NCI-H748 treated with DMSO at 0.1 percent for 48 hours (cell line): Measurements from ENCODE around the gene DYNLT4.
"Not testable (repeated sequence)": the region's sequence is repeated elsewhere in the genome, so short reads cannot be mapped to it uniquely, and the experiment has no call there.

Source experiments
- DNase-seq: peaks from one replicate; lab custom pipeline; 2025; lab: John Stamatoyannopoulos, UW

Gene DYNLT4

GRCh38 chr1:44788120-44788860 lies 18.9 kb downstream of the DYNLT4 start, which contains the start of gene BEST4:
TSS of gene BEST4 (minus strand) at chr1:44788170. CDS start at chr1:44787705, 465 bp downstream.
- no peak for DNase-seq

GRCh38 chr1:44787506-44787905 lies 19.6 kb downstream of the DYNLT4 start:
- no peak for DNase-seq

- DNase-seq = no peak
Observed at GRCh38 chr1:44786841-44787426, 20.2 kb downstream of the DYNLT4 start.

DNA sequence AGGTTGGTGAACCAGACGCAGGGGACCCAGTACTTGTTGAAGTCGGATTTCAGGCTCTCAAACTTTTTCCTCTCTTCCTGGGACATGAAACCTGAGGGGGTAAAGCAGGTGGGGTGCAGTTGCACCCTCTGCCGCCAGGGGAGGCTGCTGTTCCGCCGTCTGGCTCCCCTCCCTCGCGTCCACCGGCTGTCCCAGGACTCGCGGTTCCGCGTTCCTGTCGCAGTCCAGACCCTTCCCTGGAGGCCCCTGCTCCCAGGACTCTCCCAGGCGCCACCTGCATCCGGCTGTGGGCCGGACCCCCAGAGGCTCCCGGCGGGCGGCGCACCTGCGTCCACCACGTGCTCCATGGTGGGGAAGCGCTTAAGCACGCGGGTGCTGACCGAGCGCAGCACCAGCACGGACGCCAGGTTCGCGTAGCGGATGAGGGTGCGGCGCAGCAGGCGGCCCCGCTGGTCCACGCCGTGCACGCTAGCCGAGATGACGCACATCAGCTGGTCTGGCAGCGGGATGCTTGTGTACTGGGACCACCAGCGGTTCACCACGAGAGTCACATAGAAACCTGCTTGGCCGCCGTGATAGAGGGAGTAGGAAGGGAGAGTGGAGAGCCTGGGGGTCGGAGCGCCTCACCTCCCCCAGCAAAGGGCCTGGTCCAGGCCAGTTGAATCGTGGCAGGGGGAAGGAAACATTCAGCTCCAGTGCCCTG lies 20.9 kb downstream of the DYNLT4 start:
- DNase-seq = no peak

DNA sequence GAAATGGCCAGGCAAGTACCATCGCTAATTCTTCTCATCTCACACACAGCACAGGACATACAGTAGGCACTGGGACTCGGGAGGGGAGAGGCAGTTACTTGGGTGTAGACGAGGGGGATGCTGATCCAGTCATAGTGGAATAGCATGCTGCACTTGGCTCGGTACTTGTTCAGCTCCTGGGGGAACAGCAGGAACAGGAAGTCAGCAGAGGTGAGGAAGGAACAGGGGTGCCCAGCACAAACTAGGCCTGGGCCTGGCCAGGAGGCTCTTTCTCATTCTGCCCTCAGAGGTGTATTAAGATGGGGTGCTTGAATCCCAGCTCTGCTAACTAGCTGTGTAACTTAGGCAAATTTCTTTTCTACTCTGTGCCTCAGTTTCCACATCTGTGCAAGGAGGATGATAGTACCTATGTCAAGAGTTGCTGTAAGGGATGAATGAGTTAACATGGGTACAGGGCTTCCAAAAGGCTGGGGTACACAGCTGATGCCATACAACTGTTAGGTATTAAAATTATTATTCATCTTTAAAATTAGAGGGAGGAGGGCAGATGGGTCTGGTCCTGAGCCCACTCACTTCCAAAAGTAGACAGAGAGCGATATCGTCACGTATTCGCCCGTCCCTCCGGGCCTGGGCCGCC lies 21.5 kb downstream of the DYNLT4 start:
- no peak for DNase-seq

DNA sequence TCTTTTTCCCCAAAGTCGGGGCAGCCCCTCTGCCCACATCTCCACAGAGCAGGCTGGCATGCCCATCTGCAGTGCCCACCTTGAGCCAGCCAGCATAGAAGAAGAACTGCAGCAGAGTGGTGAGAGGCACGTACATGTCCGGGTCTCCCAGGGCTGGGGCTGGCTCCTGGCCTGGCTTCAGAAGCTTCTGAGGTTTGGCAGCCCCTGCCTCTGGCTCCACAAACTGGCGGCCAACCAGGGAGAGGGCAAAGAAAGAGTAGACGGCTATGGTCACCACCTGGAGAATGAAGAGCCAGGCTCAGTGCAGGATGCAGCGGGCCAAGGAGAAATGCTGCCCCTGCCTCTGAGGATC lies 22.1 kb downstream of the DYNLT4 start:
- no peak for DNase-seq

DNA sequence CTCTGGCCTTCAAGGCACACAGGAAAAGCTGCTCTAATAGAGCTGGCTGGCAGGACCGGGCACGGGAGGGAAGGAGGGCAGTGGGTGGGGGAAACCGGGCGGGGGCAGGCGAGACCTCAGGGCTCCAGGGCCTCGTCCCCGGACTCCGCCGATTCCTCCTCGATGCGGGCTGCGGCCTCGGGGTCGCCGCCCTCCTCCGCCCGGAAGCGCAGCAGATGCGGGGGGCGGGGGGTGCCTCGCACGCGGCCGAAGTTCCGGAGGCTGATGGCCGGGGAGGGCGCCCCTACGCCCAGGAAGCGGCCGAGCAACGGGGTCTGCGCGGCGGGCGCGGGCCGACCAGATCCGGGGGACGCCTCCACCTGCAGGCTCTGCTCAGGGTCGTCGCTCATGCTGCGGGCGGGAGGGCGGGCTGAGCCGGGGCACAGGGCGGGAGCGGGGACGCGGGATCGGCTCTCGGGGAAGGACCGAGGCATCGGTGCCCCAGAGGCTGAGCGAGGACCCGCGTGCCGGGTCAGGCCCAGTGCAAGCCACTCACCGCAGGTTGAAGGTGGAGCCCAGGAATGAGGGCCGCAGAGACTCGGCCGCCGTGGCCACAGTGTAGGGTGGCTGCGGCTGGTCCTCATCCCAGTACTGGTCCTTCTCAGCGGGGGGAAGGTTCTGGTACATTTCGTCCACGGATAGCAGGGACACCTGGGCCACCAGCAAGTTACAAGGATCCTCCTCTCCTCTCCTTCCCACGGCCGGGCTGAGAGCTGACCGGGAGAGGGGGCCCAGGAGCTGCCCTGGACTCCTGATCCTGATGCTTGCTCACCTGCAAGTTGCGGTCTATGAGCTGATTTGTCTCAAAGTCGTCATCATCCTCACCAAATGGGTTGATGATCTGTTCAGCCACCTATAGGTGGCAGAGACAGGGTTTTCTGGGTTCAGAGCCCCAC lies 22.8 kb downstream of the DYNLT4 start:
- DNase-seq = no peak

DNA sequence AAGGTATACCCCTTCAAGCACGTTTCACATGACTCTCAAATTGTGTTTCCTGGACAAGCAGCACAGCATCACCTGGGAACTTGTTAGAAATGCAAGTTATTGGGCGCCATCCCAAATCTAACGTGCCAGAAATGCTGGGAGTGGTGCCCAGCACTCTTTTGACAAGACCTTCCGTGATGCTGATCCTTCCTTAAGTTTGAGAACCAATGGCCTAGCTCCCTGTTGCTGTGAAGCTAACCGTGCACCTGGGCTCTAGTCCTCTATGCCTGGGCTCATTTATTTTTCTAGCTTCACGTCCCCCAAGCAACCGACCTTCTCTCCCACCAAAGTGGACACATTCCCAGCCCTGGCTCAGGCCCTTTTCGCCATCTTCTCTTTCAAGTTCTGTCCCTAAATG lies 23.5 kb downstream of the DYNLT4 start:
- no peak for DNase-seq

- no peak for DNase-seq
Observed at GRCh38 chr1:44780583-44781121, 26.5 kb downstream of the DYNLT4 start.

DNA sequence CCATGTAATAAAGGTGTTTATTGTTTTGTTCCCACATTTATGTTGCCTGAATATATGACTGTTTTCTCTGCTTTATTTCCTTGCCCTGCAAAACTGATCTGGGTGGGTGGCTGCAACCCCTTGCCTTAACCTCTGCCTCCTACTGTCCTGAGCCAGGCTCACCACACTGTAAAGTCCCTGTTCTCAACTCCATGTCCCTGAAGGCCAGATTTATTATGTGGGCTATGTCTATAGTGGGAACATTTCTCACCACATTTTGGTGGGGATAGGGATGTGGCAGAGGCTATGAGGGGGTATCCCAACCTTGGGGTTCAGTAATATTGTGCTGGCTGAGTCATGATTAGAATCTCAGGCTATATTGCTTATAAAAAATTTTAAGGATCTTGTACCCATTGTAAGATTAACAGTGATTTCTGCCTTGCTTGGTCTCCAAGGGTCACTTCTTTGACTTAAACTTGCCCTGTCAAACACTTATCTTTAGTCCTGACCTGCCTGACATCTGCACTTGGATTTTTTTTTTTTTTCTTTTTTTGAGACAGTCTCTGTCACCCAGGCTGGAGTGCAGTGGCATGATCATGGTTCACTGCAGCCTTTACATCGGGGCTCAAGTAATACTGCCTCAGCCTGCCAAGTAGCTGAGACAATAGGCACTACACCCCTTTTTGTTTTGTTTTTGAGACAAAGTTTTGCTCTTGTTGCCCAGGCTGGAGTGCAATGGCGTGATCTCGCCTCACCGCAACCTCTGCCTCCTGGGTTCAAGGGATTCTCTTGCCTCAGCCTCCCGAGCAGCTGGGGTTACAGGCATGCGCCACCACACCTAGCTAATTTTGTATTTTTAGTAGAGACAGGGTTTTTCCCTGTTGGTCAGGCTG lies 28.2 kb downstream of the DYNLT4 start:
- no peak for DNase-seq

- no peak for DNase-seq
Observed at GRCh38 chr1:44777969-44778635, 29.0 kb downstream of the DYNLT4 start.

DNA sequence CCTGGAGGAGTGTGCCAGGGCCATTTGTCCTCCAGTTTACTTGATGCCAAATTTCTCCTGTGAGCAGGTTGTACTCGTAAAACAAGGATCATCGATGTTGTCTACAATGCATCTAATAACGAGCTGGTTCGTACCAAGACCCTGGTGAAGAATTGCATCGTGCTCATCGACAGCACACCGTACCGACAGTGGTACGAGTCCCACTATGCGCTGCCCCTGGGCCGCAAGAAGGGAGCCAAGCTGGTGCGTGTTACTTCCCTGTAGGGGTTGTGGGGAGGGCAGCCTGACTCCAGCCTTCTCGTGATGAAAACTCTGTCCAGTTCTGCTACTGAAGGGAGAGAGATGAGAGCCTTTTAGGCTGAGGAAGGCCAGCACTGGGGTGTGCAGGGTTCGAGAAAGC lies 29.6 kb downstream of the DYNLT4 start:
- DNase-seq = no peak

- no peak for DNase-seq
Observed at GRCh38 chr1:44776730-44777068, 30.5 kb downstream of the DYNLT4 start.

DNA sequence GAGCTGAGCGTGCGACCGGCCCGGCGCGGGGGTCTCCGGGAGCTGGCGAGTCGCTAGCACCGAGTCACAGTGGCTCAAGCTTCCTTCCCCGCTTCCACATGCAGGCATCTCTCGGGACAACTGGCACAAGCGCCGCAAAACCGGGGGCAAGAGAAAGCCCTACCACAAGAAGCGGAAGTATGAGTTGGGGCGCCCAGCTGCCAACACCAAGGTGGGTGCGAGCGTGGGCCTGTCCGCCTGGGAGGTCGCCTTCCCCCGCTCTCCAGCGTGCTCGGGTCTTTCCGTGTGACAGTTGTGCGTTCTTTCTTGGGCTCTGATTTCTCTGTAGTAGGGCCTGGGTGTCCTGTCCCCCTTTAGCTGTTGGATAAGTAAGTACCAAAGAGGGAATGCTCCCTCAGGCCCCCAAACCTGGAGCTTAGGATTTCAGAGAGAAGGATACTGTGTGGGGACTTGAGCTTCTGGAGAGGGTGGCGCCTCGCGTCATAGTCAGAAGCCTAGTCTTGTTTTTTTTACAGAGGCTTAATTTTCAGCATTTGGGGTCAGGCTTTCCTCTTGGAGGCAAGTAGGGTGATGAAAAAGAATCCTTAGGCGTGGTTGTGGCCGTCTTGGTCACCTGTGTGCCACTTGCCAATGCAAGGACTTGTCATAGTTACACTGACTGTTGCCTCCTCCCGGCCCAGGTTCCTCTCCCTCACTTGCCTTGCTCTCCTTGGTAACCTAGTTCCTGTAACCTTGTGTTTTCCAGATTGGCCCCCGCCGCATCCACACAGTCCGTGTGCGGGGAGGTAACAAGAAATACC lies 31.0 kb downstream of the DYNLT4 start:
- no peak for DNase-seq

GRCh38 chr1:44775078-44775929 lies 31.8 kb downstream of the DYNLT4 start, which contains the start of gene RPS8:
TSS of gene RPS8 (plus strand) at chr1:44775540. CDS start at chr1:44775597, 57 bp downstream.
- peak; percentile 81 for DNase-seq

DNA sequence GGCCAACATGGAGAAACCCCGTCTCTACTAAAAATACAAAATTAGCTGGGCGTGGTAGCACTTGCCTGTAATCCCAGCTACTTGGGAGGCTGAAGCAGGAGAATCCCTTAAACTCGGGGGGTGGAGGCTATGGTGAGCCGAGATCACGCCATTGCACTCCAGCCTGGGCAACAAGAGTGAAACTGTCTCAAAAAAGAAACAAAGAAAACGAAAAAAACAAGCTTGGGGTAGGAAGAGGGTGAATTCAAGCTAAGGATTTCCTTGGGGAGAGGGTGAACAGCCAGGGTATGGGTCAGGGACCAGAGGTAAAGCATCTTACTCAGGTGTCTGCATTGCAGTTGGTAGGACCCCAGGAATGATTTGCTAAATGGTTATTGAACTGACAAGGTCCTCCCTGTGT lies 40.7 kb downstream of the DYNLT4 start:
- DNase-seq = not testable (repeated sequence)

DNA sequence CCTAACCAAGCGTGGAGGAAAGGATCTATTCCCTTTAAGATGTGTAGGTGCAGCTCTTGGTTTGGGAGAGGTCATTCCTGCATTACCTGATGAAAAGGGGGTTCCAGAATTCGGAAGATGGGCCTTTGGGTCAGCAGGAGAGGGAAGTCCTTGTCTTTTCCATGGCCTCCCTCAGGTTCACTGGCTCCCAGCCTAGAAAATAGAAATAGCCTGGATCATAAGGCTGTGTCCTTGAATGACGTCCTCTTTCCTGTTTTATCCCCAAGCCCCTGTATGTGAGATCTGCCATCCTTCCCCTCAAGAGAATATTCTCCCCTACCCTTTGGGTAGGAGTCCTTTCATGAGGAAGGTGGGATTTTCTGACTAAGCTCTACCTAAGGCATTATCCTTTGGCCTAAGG lies 46.3 kb downstream of the DYNLT4 start:
- no peak for DNase-seq

GRCh38 chr1:44759077-44759476 lies 48.1 kb downstream of the DYNLT4 start:
- no peak for DNase-seq
